GM23338 (cell line): ENCODE measurements around the gene SIGLEC8. TPM values are rescaled to one million over a fixed set of nuclear protein-coding genes. Genes with fewer than 3 reads are reported as not detected.

Experiments used
- CREB1 ChIP-seq: fragments of 250-450 bp; sonication (Bioruptor Pico); IDR thresholded peaks from 2 replicates; pipeline ENCODE4 v1.5.0; 2020; ENCODE audit warnings: low read depth, mild to moderate bottlenecking, moderate library complexity
- EZH2 ChIP-seq: fragments of 200-600 bp; sonication (generic); IDR thresholded peaks from one replicate; pipeline ENCODE4 v1.8.0; 2017; ENCODE audit warnings: antibody characterized with exemption, mild to moderate bottlenecking, low read depth; ENCODE audit not compliant: unreplicated experiment
- EZH2phosphoT487 ChIP-seq: fragments of 200-600 bp; sonication (generic); IDR thresholded peaks from one replicate; pipeline ENCODE4 v1.8.1; 2018; ENCODE audit warnings: antibody characterized with exemption; ENCODE audit not compliant: unreplicated experiment
- NANOG ChIP-seq: IDR thresholded peaks from 2 replicates; pipeline ENCODE4 v1.6.1; 2016; ENCODE audit warnings: antibody characterized with exemption, borderline replicate concordance
- POLR2AphosphoS5 ChIP-seq: IDR thresholded peaks from 2 replicates; pipeline ENCODE4 v1.6.1; 2016; ENCODE audit warnings: antibody characterized with exemption, low read depth
- ZNF114 ChIP-seq: fragments of 250-450 bp; sonication (Bioruptor Pico); IDR thresholded peaks from 2 replicates; pipeline ENCODE4 v1.5.0; 2020; ENCODE audit warnings: mild to moderate bottlenecking, moderate library complexity
- polyA plus RNA-seq: library from polyadenylated mRNA; unstranded; fragments of >200 nt; fragmentation: Nextera tagmentation; extraction: Ambion mirVana; gene quantifications from 2 replicates; pipeline ENCODE4 v1.2.1, GENCODE V29; 2016
- total RNA-seq: library from RNA; depleted of rRNA; stranded (reverse); fragments of >200 nt; shearing (Covaris generic); gene quantifications from 2 replicates; pipeline ENCODE4 v1.2.3, GENCODE V29; 2014
- TF ChIP-seq, protein P1 (sequence below): fragments of 250-450 bp; sonication (Bioruptor Pico); IDR thresholded peaks from 2 replicates; pipeline ENCODE4 v1.5.0; 2020; ENCODE audit warnings: mild to moderate bottlenecking, moderate library complexity
- TF ChIP-seq, protein P2 (sequence below): IDR thresholded peaks from one replicate; pipeline ENCODE4 v1.6.1; 2018; ENCODE audit warnings: antibody characterized with exemption; ENCODE audit not compliant: unreplicated experiment

SIGLEC8 gene
- total and polyA plus RNA-seq, 2 experiments from 2014 or later, result not detected

DNA sequence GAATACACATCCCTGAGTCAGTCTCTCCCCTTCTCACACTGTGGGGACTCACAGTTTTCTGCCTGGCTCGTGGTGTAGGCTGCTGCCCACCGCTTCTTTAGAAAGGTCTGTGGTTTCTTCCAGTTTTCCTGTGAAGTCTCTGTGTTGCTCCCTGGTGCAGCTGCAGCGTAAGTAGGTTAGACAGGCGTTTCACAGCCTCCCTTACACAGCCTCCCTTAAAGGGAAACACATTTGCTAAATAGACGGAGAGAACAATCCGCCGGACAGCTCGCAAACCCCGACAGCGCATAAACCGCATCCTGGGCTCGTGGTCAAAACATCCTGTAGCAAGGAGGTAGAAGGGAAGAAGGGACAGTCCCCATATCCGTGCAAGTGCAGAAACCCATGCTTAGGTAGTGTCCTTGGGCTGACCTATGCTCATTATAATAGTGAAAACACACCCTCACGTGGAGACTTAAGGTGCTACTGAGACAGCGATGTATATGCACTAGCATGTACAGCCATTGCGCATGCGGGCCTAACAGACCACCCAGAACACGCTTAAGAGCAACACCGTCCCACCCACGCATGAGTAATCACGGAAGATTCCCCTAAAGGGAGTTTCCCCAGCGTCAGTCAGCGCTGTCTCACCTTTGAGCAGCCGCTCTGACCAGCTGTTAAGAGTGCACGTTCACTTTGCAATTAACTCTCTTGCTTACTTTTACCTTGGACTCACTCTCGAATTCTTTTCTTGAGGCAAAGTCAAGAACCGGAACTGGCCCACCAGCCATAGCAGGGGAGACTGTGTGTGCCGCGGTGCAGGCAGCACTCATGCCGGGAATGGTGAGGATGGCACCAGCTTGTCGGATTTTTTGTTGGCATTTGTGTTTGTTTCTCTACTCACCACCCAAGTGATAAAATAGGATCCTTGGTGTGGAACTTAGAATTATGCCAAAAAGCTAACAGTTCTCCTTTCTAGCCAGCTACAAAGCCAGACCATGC is 16.6 kb downstream of the SIGLEC8 start (continued):
- TF ChIP-seq, protein P1, sequence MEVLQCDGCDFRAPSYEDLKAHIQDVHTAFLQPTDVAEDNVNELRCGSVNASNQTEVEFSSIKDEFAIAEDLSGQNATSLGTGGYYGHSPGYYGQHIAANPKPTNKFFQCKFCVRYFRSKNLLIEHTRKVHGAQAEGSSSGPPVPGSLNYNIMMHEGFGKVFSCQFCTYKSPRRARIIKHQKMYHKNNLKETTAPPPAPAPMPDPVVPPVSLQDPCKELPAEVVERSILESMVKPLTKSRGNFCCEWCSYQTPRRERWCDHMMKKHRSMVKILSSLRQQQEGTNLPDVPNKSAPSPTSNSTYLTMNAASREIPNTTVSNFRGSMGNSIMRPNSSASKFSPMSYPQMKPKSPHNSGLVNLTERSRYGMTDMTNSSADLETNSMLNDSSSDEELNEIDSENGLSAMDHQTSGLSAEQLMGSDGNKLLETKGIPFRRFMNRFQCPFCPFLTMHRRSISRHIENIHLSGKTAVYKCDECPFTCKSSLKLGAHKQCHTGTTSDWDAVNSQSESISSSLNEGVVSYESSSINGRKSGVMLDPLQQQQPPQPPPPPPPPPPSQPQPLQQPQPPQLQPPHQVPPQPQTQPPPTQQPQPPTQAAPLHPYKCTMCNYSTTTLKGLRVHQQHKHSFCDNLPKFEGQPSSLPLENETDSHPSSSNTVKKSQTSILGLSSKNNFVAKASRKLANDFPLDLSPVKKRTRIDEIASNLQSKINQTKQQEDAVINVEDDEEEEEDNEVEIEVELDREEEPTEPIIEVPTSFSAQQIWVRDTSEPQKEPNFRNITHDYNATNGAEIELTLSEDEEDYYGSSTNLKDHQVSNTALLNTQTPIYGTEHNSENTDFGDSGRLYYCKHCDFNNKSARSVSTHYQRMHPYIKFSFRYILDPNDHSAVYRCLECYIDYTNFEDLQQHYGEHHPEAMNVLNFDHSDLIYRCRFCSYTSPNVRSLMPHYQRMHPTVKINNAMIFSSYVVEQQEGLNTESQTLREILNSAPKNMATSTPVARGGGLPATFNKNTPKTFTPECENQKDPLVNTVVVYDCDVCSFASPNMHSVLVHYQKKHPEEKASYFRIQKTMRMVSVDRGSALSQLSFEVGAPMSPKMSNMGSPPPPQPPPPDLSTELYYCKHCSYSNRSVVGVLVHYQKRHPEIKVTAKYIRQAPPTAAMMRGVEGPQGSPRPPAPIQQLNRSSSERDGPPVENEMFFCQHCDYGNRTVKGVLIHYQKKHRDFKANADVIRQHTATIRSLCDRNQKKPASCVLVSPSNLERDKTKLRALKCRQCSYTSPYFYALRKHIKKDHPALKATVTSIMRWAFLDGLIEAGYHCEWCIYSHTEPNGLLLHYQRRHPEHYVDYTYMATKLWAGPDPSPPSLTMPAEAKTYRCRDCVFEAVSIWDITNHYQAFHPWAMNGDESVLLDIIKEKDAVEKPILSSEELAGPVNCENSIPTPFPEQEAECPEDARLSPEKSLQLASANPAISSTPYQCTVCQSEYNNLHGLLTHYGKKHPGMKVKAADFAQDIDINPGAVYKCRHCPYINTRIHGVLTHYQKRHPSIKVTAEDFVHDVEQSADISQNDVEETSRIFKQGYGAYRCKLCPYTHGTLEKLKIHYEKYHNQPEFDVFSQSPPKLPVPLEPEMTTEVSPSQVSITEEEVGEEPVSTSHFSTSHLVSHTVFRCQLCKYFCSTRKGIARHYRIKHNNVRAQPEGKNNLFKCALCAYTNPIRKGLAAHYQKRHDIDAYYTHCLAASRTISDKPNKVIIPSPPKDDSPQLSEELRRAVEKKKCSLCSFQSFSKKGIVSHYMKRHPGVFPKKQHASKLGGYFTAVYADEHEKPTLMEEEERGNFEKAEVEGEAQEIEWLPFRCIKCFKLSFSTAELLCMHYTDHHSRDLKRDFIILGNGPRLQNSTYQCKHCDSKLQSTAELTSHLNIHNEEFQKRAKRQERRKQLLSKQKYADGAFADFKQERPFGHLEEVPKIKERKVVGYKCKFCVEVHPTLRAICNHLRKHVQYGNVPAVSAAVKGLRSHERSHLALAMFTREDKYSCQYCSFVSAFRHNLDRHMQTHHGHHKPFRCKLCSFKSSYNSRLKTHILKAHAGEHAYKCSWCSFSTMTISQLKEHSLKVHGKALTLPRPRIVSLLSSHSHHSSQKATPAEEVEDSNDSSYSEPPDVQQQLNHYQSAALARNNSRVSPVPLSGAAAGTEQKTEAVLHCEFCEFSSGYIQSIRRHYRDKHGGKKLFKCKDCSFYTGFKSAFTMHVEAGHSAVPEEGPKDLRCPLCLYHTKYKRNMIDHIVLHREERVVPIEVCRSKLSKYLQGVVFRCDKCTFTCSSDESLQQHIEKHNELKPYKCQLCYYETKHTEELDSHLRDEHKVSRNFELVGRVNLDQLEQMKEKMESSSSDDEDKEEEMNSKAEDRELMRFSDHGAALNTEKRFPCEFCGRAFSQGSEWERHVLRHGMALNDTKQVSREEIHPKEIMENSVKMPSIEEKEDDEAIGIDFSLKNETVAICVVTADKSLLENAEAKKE (CRISPR knock-in tag), result no peak
- TF ChIP-seq NANOG (no peak), EZH2phosphoT487 (no peak), EZH2 (no peak), POLR2AphosphoS5 (no peak), CREB1 (CRISPR knock-in tag) (no peak), ZNF114 (CRISPR knock-in tag) (no peak)
- TF ChIP-seq, protein P2, sequence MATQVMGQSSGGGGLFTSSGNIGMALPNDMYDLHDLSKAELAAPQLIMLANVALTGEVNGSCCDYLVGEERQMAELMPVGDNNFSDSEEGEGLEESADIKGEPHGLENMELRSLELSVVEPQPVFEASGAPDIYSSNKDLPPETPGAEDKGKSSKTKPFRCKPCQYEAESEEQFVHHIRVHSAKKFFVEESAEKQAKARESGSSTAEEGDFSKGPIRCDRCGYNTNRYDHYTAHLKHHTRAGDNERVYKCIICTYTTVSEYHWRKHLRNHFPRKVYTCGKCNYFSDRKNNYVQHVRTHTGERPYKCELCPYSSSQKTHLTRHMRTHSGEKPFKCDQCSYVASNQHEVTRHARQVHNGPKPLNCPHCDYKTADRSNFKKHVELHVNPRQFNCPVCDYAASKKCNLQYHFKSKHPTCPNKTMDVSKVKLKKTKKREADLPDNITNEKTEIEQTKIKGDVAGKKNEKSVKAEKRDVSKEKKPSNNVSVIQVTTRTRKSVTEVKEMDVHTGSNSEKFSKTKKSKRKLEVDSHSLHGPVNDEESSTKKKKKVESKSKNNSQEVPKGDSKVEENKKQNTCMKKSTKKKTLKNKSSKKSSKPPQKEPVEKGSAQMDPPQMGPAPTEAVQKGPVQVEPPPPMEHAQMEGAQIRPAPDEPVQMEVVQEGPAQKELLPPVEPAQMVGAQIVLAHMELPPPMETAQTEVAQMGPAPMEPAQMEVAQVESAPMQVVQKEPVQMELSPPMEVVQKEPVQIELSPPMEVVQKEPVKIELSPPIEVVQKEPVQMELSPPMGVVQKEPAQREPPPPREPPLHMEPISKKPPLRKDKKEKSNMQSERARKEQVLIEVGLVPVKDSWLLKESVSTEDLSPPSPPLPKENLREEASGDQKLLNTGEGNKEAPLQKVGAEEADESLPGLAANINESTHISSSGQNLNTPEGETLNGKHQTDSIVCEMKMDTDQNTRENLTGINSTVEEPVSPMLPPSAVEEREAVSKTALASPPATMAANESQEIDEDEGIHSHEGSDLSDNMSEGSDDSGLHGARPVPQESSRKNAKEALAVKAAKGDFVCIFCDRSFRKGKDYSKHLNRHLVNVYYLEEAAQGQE, result no peak
